Measurements from ENCODE around the gene ATAT1.

DNA sequence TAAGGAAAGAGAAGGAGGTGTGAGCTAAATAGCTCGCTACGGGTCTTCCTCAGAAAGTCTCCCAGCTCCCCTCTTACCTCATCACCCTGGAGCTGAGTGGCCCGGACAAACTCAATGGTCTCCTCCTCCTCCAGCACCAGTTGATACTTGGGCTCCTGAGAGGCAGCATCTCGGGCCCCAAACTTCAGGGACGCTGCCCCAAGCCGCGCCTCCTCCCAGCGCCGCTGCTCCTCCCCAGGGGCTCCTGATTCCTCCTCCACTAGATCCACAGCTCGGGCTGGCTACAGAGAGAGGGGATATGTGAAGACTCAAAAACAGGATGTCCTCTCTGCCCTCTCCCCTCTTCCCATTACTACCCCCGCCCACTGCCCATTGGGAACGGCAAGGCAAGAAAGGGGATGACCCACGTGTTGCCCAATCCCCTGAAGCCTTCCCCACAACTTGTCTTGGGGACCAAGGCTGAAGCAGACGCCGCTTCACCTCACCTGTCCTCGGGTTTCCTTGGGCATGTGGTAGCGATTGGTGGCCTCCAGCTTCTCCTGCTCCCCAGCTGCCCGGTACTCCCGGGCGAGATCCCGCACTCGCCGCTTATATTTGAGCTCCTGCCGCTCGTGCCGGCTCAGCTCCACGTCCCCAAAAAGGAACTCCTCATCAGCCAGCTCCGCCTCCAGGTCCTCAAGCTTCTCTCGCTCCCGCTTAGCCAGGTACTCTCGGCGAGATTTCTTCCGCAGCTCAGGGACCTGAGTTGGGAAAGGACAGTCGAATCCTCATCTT is 38.5 kb downstream of the ATAT1 start:
- TF ChIP-seq, protein P1, sequence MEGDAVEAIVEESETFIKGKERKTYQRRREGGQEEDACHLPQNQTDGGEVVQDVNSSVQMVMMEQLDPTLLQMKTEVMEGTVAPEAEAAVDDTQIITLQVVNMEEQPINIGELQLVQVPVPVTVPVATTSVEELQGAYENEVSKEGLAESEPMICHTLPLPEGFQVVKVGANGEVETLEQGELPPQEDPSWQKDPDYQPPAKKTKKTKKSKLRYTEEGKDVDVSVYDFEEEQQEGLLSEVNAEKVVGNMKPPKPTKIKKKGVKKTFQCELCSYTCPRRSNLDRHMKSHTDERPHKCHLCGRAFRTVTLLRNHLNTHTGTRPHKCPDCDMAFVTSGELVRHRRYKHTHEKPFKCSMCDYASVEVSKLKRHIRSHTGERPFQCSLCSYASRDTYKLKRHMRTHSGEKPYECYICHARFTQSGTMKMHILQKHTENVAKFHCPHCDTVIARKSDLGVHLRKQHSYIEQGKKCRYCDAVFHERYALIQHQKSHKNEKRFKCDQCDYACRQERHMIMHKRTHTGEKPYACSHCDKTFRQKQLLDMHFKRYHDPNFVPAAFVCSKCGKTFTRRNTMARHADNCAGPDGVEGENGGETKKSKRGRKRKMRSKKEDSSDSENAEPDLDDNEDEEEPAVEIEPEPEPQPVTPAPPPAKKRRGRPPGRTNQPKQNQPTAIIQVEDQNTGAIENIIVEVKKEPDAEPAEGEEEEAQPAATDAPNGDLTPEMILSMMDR (IDR thresholded peaks at IDR 0.05) = no peak
- TF ChIP-seq POLR2A (IDR thresholded peaks at IDR 0.05) = no peak
